NCI-H2107 (cell line): ENCODE results near the gene TNP2.

Experiments used
- DNase-seq: peaks from one replicate; lab custom pipeline; 2025; lab: John Stamatoyannopoulos, UW

TNP2 gene

GRCh38 chr16:11240636-11241473 lies 28.3 kb downstream of the TNP2 start:
- no peak for DNase-seq

DNA sequence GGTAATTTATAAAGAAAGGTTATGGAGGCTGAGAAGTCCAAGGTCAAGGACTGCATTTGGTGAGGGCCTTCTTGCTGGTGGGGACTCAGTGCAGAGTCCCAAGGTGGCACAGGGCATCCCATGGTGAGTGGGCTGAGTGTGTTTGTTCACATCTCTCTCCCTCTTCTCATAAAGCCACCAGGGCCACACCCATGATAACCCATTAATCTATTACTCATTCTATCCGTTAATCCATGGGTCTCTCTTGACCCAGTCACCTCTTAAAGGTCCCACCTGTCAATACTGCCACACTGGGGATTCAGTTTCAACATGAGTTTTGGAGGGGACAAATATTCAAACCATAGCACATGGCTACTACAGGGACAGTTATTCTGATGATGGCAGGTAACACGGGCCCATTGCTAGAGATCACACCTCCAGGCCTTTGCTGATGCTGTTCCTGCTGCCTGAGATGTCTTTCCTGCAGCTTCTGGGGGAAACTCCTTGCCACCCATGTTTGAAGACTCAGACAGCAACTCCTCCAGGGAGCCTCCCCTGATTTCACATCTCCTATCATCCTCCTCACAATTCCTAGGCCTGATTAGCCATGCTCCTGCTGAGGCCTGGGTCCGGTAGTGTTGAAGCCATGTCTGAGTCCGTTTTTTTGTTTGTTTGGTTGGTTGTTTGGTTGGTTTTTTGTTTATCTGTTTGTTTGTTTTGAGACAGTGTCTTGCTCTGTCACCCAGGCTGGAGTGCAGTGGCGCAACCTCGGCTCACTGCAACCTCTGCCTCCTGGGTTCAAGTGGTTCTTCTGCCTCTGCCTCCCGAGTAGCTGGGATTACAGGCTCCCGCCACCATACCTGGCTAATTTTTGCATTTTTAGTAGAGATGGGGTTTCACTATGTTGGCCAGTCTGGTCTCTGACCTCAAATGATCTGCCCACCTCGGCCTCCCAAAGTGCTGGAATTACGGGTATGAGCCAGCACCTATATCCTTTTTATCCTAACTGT lies 29.2 kb downstream of the TNP2 start:
- no peak for DNase-seq

GRCh38 chr16:11238272-11239202 lies 30.6 kb downstream of the TNP2 start:
- DNase-seq = no peak

DNA sequence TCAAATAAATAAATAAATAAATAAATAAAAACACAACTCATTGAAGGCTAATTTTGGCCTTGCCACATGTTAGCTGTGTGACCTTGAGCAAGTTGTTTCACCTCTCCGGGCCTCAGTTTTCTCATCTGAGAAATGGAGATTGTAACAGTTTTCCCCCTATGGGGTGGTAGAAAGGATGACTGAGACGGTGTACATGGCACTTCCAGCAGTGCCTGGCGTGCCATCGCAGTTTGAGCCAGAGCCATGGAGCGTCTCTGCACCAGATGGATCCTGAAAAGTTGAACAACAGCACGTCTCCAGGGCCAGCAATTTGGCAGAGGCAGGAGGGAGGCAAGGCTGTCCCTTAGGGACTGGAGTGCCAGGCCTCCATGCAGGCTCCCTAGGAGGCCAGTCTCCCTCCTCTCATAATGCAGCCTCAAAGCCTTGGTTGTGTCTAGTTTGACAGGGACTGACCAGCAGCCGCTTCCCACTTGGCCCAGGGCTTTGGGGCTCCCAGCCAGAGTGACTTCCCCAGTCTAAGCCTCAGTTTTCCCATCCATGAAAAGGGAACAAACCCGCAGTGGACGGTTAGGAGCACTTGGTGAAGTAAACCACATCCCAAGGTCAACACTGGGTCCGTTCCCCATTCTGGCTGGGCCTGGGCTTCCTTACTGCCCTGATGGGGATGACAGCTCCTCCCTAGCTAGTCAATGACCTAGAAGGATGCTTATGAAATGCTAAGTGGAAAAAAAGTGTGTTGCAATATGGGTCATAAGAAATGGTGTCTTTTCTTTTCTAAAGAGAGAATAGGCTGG lies 32.5 kb downstream of the TNP2 start:
- DNase-seq = no peak

DNA sequence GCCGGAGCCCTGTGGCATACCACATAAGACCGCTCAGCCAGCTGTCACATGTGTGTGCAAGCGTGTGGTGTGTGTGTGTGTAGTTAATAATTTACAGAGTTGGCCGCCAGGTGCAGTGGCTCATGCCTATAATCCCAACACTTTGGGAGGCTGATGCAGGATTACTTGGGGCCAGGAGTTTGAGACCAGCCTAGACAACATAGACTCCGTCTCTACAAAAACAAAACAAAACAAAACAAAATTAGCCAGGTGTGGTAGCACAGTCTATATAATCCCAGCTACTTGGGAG lies 33.5 kb downstream of the TNP2 start:
- no peak for DNase-seq

DNA sequence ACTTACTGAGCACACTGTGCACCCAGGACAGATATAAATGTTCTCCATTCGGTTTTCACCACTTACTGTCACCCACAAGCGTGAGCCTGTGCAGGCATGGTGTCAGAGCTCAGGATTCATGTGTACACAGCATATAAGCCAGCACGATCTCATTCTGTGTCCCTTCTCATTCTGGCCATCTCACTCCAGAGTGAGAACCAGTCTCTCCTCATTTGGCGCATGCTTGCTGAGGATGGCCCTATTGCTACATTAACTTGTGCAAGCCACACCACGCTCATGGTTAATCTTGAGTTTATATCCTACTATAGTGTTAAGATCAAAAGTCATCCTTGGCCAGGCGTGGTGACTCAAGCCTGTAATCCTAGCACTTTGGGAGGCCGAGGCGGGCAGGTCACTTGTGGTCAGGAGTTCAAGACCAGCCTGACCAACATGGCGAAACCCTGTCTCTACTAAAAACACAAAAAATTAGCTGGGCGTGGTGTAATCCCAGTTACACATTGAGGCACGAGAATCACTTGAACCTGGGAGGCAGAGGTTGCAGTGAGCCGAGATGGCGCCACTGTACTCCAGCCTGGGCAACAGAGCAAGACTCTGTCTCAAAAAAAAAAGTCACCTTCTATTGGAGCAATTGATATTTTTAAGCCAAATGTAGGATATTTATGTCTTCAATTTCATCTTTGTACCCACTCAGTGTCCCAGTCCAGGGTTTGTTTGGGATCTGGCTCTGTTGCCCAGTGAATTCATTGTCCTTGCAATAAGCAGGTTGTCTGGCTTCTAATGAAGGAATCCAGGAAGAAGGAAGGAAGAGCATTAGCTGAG lies 34.0 kb downstream of the TNP2 start:
- no peak for DNase-seq

DNA sequence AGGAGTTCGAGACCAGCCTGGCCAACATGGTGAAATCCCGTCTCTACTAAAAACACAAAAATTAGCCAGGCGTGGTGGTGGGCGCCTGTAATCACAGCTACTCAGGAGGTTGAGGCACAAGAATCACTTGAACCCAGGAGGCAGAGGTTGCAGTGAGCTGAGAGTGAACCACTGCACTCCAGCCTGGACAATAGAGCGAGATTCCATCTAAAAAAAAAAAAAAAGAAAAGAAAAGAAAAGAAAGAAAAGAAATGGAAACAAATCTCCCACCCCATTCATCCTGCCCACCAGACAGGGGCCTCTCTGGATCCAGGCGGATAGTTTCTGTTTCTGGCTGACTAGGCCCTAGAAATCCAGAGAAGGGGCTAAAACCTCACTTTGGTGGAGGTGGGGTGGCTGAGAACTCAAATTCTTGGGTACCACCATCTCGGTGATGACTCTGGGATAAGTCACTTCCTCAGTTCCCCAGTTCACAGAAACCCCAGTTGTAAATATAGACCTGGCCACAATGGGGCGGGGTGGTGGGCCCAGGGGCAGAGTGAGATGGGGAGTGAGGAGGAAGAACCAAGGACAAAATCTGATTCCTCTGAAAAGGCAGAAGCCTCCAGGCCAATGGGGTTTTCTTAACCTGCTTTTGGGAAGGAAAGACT lies 35.3 kb downstream of the TNP2 start:
- DNase-seq = no peak

- no peak for DNase-seq
These were observed 36.0 kb downstream of the TNP2 start for GRCh38 chr16:11232852-11233726.

- no peak for DNase-seq
These were observed 36.7 kb downstream of the TNP2 start for GRCh38 chr16:11232302-11232851.

GRCh38 chr16:11231367-11231970 lies 37.7 kb downstream of the TNP2 start:
- no peak for DNase-seq

GRCh38 chr16:11229906-11230305 lies 39.2 kb downstream of the TNP2 start:
- DNase-seq = no peak

DNA sequence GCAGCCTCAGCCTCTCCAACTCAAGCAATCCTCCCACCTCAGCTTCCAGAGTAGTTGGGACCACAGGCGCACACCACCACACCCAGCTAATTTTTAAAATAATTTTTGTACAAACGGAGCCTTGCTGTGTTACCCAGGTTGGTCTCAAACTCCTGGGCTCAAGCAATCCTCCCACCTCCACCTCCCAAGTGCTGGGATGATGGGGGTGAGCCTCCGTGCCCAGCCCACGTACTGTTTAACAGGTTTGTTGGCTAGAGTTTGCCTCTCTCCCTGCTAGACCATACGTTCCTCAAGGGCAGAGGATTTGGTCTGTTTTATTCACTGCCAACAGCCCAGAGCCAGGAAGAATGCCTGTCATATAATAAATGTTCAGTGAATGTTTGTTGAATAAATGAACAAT lies 39.7 kb downstream of the TNP2 start:
- DNase-seq = no peak

DNA sequence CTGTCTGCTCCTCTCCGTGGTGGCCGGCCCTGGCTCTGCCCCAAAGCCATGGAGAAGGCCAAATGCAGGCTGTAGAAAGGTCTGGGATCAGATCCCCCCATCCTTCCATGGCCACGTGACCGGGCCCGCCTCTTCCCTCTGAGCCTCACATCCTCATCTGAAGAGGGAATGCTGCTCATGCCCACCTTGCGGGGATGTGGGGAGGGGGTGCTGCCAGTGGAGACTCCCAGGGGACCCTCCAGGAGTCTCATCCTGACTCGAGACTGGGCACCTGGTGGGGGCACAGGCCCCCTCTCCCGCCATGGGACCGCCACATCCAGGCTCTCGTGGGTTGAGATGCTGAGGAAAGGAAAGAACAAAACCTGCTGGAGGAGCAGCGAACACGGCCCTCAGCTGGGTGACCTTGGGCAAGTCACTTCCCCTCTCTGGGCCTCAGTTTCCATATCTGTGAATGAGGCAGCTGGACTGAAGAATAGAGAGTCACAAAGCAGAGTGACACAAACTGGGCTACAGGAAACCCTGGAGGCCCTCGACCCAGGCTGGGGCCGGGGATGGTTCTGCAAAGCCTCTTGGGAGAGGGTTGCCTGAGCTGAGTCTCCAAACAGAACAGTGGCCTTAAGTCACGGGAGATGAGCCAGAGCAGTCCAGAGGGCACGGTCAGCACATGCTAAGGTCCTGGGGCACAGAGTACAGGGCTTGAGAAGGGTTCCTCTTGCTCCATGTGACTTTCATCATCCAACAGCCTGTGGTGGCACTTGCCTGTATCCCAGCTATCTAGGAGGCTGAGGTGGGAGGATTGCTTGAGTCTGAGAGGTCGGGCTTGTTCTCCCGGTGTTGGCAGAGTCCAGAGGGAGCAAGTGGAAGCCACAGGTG lies 43.2 kb downstream of the TNP2 start:
- no peak for DNase-seq

DNA sequence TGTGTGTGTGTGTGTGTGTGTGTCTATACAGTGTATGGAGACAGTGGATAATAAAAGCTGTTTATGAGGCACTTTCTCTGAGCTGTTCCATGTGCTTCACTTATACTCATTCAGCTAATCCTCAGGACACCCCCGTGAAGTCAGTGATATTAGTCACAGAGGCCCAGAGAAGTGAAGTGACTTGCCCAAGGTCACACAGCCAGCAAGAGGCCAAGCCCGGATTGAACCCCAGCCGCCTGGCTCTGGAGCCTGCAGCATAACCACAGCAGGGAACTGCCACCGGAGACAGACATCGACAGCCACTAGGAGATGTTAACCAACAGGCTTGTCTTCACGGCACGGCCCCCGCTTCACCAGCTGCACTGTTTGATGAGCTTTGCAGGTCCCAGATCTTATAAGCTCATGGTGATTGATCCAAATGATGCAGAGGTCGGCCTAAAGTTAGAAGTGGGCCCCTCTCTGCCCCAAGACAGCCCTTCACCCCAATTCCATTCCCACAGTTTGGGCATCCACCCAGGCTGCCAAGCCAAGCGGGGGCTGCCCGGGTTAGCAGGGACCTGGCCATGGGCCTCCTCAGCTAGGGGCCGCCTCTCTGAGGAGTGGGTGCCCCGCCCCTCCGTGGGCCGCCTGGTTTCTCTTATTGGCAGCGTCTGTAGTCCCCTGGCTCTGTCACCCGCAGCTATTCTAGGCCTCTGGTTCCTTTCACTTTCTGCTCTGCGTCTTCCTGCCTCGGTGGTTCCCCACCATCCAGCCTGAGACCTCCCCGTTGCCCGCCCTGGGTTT lies 44.0 kb downstream of the TNP2 start:
- no peak for DNase-seq

GRCh38 chr16:11224096-11224893 lies 44.8 kb downstream of the TNP2 start:
- DNase-seq = no peak
